Measurements from ENCODE around the gene SPRR2A.
"Not testable (repeated sequence)": the region's sequence is repeated elsewhere in the genome, so short reads cannot be mapped to it uniquely, and the experiment has no call there.

Gene SPRR2A

DNA sequence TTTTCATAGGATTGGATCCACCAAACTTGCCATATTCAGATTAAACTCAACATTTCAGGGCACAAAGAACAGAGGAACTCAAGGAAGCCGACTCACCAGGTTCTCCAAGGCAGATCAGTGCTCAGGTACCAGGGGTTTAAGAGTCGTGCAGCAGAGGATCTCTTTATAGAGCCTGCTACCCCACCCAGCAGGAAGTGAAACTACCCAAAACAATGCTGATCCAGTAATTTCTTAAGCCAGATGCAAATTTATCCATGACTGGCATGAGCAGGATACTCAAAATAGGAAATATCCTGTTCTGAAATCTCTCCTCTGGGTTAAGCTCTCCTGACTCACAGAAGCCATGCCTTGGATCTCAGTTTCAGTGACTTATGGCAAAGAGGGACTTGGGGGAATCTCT, at the start of gene SPRR2A:
TSS of gene SPRR2A (minus strand) at position 138 of the 400 bp plus-strand sequence. CDS start 777 bp downstream, outside the sequence.
- no peak for DNase-seq

DNA sequence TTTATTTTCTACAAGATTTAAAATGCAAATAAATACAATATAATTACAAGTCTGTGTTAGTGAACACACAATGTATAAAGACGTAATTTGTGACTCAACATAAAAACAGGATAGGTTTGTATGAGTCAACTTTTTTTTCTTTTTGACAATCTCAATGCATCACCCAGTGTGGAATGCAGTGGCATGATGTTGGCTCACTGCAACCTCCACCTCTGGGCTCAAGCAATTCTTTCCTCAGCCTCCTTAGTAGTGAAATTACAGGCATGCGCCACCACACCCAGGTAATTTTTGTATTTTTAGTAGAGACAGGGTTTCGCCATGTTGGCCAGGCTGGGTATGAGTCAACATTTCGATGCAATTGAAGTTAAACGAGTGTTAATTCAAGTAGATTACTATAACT, 42.9 kb upstream of the SPRR2A start:
- no peak for DNase-seq

DNA sequence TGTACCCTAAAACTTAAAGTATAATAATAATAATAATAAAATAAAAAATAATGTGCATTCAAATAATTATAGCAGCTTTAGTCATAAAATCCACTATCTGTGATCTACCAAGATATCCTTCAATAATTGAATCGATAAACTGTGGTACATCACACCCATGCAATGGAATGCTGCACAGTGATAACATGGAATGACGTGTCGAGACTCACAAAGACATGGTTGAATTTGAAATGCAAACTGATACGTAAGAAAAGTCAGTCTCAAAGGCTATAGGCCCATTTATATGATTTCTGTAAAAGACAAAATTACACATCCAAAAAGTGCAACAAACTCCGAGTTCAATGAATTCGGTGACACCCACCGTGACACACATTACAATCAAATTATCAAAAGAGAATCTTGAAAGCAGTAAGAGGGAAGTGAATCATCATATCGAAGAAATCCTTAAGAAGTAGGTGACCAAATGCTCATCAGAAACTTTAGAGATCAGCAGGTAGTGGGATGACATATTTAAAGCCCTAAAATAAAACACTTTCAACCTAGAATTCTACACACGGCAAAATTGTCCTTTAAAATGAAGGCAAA, 42.2 kb upstream of the SPRR2A start:
- no peak for DNase-seq

DNA sequence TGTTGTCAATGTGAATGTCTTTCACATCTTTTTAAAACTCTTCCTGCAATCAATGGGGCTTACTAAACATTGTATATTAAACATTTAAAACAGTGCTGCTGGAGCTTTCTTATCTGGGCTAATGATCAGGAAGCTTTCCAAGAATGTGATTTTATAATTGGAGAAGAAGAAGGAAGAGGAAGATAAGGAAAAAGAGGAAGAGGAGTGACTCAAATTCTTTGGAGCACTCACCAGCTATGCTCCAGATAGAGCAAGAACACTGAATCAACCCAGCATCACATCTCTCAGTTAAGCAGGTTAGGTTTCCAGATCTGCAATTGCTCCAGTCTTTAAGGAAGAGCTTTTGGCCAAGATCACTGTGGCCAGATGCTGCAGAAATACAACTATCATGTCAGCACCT, 38.5 kb upstream of the SPRR2A start:
- DNase-seq = no peak

DNA sequence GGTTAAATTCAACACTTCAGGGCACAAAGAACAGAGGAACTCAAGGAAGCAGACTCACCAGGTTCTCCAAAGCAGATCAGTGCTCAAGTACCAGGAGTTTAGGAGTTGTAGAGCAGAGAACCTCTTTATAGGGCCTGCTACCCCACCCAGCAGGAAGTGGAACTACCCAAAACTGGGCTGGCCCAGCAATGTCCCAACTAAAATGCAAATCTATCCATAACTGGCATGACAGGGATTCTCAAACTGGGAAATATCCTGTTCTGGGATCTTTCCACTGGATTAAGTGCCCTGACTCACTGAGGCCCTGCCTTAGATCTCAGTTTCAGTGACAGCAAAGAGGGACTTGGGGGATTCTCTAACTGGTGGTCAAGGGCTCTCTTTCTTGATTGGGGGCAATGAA, 37.1 kb upstream of the SPRR2A start, which contains the start of gene SPRR2E:
TSS of gene SPRR2E (minus strand) at position 101 of the 400 bp plus-strand sequence. CDS start 775 bp downstream, outside the sequence.
- no peak for DNase-seq

DNA sequence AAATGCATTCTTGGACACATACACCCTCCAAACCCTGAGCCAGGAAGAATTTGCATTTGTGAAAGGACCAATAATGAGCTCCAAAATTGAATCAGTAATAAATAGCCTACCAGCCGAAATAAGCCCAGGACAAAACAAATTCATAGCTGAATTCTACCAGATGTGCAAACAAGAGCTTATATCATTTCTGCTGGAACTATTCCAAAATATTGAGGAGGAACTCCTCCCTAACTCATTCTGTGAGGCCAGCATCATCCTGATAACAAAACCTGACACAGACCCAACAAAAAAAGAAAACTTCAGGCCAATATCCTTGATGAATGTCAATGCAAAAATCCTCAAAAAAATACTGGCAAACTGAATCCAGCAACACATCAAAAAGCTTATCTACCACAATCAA, 30.3 kb upstream of the SPRR2A start:
- no peak for DNase-seq

DNA sequence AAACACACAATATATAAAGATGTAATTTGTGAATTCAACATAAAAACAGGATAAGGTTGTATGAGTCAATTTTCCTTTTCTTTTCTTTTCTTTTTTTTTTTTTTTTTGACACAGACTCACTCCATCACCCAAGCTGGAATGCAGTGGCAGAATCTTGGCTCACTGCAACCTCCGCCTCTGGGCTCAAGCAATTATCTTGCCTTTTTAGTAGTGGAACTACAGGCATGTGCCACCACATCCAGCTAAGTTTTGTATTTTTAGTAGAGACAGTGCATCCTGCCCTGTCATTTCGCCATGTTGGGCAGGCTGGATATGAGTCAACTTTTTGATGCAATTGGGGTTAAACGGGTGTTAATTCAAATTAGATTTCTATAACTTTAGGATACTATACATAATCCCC, 24.4 kb upstream of the SPRR2A start:
- DNase-seq = no peak

DNA sequence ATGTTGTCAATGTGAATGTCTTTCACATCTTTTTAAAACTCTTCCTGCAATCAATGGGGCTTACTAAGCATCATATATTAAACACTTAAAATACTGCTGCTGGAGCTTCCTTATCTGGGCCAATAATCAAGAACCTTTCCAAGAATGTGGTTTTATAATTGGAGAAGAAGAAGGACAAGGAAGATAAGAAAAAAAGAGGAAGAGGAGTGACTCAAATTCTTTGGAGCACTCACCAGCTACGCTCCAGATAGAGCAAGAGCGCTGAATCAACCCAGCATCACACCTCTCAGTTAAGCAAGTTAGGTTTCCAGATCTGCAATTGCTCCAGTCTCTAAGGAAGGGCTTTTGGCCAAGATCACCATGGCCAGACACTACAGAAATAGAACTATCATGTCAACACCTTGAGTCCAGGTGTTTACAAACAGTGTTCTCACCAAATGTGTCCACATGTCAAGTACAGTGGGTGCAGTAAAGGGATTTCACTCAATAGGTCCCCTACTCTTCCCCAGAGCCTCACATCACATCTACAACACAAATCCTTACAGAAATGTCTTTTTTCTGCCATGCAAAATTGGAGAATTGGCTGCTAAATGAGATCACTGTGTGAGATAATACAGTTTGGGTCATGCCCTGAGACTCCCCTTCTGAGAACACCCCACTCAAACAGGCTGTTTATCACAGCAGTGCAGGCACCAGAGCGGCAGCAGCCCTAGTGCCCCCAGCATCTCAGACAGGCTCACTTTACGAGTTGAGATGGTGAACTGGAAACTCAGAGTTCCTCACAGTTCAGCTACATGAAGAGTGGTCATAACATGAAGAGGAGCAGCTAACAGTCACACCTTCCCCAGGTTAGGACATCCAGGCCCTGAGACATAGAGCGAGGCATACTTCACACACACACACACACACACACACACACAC, 15.8 kb upstream of the SPRR2A start:
- DNase-seq = no peak

DNA sequence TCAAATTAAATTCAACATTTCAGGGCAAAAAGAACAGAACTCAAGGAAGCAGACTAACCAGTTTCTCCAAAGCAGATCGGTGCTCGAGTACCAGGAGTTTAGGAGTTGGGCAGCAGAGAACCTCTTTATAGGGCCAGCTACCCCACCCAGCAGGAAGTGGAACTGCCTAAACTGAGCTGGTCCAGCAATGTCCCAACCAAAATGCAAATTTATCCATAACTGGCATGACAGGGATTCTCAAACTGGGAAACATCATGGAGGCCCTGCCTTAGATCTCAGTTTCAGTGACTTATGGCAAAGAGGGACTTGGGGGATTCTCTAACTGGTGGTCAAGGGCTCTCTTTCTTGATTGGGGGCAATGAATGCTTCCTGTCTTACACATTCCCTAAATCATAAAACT, 14.2 kb upstream of the SPRR2A start, which contains the start of gene SPRR2B:
TSS of gene SPRR2B (minus strand) at position 101 of the 400 bp plus-strand sequence. CDS start 772 bp downstream, outside the sequence.
- no peak for DNase-seq

DNA sequence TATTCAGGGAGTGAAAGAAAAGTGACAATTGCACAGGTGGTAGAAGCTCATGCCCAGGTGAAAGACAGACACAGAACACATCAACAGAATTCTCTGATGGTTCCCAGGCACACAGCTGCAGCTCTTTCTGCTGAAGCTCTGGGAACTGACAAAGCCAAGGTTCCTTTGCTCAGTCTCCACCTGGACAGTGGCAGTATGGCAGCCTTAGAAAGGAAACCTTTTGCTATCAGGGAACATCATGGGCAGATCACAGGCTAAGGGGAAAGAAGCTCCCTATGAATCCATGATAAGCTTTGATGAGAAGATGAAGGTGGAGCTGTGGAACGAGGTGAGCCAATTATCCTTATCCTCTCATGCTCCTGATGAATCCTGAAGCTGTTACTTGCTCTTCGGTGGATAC, 12.9 kb upstream of the SPRR2A start:
- no peak for DNase-seq

DNA sequence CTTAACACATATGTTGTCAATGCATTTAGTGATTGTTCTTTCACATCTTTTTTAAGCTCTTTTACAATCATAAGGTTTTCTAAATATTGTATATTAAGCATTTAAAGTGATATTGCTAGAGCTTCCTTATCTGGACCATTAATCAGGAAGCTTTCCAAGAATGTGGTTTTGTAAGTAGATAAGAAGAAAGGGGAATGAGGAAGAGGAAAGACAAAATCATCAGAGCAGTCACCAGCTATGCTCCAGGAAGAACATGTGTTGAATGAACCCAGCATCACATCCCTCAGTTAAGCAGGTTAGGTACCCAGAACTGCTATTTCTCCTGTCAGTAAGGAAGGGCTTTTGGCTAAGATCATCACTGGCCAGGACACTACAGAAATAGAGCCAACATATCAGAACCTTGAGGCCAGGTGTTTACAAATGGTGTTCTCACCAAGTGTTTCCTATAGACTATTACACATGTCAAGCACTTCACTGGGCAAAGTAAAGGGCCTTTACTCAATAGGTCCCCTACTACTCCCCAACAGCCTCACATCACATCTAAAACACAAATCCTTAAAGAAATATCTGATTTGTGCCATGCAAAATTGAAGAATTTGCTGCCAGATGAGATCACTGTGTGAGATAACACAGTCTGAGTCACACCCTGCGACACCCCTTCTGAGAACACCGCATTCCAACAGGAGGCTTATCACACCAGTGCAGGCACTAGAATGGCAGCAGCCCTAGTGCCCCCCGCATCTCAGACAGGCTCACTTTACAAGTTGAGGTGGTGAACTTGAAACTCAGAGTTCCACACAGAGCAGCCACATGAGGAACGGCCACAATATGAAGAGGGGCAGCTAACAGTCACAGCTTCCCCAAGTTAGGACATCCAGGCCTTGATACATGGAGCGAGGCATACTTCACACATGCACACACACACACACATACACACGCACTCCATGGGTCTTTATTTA, 1.8 kb upstream of the SPRR2A start:
- DNase-seq = no peak

DNA sequence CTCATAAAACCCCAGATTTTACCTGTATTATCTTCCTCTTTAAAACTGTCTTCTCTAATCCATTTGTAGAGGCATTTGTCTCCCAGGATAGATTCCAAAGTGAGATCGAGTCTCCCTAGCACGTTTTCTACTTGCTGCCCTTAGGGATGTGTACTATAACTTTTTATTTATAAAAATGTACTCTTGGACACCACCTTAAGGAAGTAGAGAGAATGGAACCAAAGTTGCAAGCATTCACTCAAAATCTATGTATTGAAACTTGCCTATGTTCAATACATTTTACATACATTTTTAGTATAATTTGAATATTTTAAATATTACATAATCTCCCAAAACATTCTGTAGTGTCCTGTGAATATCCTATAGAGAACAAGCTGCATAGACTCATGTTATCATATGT, 842 bp upstream of the SPRR2A start:
- DNase-seq = no peak

DNA sequence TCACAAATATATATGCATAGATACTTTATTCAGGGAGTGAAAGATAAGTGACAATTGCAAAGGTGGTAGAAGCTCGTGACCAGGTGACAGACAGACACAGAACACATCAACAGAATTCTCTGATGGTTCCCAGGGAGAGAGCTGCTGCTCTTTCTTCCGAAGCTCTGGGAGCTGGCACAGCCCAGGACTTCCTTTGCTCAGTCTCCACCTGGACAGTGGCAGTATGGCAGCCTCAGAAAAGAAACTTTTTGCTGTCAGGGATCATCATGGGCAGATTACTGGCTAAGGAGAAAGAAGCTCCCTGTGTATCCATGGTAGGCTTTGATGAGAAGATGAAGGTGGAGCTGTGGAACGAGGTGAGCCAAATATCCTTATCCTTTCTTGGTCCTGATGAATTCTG, 1.2 kb downstream of the SPRR2A start:
- not testable (repeated sequence) for DNase-seq

DNA sequence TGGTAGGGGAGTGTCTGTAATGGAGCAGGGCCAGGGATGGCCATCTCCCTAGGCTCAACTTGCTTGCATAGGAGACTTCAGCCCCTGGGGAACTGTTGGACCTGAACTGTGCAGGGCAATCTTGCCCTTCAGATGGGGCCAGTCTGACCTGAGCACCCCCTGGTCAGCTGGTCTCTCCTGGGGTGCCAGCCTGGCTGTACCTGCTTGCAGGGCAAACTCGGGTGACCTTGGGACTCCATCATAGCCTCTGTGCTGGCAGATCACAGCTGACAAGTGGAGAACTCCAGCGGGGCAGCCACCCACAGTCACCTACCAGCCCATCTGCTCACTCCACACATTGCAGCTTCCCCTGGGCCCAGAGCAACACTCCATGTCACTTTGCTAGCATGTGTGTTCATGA, 8.1 kb downstream of the SPRR2A start:
- DNase-seq = no peak

DNA sequence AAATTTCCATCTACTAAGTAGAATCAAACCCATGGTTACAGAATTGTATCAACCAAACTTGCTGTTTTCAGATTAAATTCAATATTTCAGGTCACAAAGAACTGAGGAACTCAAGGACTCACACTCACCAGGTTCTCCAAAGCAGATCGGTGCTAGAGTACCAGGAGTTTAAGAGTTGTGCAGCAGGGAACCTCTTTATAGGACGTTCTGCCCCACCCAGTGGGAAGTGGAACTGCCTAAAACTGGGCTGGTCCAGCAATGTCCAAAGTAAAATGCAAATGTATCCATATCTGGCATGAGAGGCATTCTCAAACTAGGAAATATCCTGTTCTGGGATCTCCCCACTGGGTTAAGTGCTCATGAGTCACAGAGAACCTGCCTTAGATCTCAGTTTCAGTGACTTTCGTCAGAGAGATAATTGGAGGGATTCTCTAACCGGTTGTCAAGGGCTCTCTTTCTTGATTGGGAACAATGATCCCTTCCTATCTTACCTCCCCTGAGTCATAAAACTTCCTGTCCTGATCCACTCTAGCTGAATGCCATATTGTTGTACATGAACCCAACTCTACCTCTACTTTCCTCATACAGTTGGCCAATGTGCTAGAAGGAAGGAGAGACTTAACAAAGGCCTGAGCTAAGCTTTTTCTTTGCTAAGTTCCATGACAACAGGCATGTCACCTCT, 16.2 kb downstream of the SPRR2A start, which contains the start of gene SPRR2D:
TSS of gene SPRR2D (minus strand) at position 171 of the 682 bp plus-strand sequence. CDS start 774 bp downstream, outside the sequence.
- no peak for DNase-seq

DNA sequence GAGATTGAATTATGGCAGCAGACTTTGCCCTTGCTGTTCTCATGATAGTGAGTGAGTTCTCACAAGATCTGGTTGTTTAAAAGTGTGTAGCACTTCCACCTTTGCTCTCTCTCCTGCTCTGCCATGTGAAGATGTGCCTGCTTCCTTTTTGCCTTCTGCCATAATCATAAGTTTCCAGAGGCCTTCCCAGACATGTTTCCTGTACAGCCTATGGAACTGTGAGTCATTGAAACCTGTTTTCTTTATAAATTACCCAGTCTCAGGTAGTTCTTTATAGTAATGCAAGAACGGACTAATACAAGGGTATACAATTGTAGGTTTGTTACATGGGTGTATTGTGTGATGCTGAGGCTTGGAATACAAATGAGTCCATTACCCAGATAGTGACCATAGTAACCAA, 22.1 kb downstream of the SPRR2A start:
- DNase-seq = no peak

DNA sequence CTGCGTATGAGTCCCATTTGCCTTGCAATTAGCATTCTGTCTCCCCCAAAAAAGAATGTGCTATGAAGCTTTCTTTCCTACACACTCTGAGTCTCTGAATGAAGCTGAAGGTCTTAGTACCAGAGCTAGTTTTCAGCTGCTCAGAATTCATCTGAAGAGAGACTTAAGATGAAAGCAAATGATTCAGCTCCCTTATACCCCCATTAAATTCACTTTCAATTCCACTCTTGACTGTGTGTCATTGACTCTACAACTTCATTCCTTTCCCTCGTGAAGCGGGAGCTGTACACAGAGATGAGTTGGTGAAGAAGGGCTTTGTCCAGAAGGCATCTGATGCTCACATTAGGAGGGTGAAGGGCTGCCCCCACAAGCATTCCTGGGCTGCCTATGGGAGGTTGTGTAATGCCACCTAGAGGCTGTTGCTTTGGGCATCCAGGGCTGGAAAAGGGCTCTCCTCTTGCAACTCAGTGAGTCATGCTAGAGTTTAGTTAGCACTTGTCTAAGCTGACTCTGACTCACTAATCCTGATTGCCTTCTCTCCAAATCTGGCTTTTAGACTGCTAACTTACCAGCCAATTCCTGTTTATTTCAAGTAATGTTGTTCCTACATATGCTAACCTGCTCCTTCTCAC, 24.5 kb downstream of the SPRR2A start:
- no peak for DNase-seq

DNA sequence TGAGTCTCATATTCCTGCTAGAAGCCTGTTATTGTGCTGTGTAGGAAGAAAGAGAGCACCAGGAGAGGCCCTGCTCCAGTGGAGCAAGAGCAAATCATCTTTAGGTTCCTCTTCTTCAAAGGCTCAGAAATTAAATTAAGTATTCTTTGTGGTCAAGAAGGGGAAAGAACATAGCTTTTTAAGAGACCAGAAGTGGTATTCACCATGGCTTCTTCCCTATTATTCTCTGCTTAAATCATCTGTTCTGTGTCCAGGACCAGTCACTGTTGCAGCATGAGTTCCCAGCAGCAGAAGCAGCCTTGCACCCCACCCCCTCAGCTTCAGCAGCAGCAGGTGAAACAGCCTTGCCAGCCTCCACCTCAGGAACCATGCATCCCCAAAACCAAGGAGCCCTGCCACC, 25.2 kb downstream of the SPRR2A start:
- no peak for DNase-seq

DNA sequence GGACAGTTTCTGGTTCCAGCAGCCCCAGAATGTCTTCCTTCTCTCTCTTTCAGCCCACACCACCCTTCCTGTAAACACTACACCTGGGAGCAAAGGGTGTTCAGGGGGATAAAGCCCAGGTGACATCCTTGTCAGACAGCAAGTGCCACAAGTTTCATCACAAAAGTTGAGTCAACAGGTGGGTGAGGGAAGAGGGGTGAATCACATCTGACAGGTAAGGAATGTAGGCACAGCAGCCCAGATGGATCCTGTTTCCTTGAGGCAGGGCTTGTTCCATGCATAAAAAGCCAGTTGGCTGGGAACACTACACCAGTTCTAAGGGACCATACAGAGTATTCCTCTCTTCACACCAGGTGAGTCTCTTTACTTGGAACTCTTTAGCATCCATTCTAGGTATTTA, 26.4 kb downstream of the SPRR2A start, which contains the start of gene SPRR1B:
TSS of gene SPRR1B (plus strand) at position 309 of the 400 bp plus-strand sequence. CDS start 1,143 bp downstream, outside the sequence.
- DNase-seq = no peak

DNA sequence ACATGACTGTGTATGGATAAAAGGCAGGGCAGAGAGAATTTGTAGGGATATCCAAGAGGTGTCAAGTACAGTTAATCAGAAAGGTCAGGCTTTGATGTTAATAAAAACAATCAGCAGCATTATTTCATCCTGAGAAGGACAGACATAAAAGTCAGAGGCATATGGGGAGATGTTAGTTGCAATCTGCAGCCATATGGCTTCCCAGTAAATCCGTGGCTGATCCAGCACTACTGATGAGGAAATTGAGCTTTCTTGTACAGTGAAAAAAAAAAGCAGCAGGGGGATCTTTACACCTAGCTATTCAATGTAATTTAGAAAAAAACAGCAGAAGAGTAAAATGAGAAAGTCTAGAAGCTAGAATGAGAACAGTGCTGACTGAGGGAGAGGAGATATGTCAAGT, 28.5 kb downstream of the SPRR2A start:
- DNase-seq = no peak

DNA sequence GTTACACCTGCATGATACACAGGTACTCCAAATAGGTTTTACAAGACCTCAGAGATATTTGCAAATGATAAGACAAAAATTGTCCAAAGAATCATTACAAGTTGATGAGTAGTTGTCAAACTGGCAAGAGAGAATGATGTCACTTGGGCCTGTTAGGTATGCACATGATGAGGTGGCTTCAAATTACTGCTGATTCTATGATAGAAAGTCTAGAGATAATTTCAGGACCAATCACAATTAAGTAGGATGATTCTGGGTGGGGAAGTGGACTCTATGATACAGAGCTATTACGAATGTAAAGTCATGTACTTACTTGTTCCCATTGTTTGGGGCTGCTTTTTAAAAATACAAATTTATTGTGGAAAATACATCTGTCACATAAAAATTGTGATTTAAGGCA, 31.5 kb downstream of the SPRR2A start:
- DNase-seq = no peak

DNA sequence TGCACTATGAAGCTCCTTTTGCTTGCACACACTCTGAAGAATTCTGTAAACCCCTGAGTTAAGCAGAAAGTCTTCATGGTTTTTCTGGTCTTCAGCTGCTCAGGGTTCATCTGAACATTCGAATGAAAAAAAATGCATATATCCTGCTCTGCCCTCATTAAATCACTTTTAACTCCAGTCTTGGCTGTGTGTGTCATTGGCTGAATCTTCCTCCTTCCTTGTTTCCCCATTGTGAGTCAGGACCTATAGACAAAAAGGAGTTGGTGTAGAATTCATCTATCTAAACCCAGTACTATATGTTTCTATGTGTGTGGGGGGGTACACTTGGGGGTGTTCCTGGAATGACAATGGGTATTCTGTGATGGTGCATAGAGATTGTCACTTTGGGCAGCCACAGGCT, 32.9 kb downstream of the SPRR2A start:
- no peak for DNase-seq
